HG02840 (cell line): ENCODE measurements around the gene MAP7D2.

Experiments
- ATAC-seq: cut with Tn5 transposase; IDR thresholded peaks from one replicate; pipeline ENCODE4 v1.9.1; 2021; ENCODE audit warnings: mild to moderate bottlenecking, moderate library complexity, moderate number of reproducible peaks; ENCODE audit not compliant: unreplicated experiment, low FRiP score

Gene MAP7D2

GRCh38 chrX:20118065-20118824, 1.5 kb upstream of the MAP7D2 start:
- no peak for ATAC-seq

GRCh38 chrX:20116087-20116576, 575 bp downstream of the MAP7D2 start:
- no peak for ATAC-seq

DNA sequence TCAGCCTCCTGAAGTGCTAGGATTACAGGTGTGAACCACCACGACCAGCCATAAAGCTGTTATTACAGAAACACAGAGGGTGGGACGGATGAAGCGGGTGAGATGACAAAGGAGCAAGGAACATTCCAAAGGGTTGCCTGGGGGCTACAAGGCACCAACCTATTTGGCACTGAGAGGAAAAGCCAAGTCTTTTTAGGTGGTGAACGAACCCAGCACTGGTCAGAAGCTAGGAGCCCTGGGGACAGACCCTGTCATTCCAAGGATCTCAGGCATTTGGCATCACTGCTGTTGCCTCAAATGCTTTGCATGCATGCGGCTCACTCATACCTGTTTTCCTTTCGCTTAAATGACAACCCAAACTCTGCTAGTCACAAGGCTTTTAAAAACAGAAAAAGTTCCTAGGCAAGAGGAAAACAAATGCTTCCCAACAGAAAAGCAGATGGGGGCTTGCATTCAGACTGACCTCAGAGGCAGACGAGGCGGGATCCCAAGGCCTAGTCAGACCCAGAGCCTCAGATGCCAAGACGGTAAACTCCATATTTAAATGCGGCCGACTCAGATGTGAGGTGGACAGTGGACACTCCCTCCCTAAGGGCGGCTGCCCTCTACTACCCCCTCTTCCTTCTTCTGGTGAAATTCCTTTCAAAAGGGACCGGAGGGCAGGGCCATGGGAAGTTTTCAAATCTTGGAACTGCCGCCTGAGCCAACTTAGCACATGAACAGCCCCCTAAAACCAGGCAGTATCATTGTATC, 4.5 kb downstream of the MAP7D2 start:
- ATAC-seq = no peak

DNA sequence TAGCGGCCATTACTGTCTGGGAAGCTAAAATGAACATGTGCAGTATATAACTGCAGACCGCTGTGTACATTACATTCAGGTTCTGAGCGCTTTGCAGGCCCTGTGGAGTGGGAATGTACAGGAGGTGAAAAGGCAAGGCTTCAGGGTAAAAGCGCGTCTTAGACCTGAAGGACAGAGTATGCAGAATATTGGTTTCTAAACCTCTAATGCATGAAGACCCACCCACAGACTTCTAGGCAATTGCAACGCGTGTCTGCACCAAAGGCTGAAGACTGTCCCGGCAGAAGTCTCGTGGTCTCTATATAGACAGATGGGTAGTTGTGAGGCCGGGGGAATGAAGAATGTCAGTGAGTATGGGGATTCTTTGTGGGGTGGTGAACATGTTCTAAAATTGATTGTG, 5.4 kb downstream of the MAP7D2 start:
- no peak for ATAC-seq

DNA sequence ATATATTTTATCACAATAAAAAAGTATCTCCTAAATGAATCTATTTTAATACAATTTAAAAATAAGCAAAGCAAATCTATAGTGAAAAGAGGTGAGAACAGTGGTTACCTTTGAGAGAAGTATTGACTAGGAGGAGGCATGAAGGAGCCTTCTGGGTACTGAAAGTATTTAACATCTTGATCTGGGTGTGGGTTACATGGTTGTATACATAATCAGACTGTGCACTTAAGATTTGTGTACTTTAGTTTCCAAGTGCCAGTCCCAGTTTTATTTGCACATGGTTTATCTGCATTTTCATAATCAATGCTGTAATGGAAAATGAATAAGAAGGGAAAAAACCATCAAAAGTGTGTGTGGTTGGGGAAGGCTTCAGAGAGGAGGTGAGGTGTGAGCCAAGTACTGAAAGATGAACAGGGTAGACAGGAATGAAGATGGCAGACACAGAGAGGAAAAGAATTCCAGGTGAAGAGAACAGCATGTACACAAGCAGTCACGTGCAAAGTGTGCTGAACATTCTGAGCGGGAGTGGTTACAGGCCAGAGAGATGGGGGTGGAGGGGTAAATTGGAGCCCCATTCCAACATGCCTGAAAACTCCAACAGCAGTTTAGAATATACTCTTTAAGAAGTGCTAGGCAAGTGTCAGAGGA, 14.6 kb downstream of the MAP7D2 start:
- no peak for ATAC-seq

- ATAC-seq = no peak
Measured at GRCh38 chrX:20091499-20091898, 25.2 kb downstream of the MAP7D2 start.

- no peak for ATAC-seq
Measured at GRCh38 chrX:20089845-20090244, 26.9 kb downstream of the MAP7D2 start.

GRCh38 chrX:20080277-20080676, 36.4 kb downstream of the MAP7D2 start:
- no peak for ATAC-seq

DNA sequence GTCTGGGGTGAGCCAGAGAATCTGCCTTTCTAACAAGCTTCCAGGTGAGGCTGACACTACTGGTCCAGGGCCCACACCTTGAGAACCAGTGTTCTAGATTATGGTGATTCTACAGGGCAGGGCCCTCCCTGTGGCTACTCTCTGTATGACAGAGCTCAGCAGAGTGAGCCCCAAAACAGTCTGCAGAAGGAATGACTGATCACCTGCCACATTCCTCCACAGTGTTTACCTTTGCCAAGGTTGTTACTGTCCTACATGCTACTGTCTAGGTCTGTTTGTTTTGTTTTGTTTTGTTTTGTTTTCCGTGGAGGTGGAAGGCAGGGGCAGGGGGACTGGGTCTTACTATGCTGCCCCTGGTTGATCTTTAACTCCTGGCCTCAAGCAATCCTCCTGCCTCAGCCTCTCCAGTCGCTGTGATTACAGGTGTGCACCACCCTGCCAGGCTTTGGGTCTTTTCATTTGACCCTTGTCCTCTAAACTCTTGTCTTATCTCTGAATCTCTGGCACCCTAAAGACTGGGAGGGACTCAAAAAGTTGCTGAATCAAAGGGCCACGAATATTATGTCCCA, 45.1 kb downstream of the MAP7D2 start:
- no peak for ATAC-seq

DNA sequence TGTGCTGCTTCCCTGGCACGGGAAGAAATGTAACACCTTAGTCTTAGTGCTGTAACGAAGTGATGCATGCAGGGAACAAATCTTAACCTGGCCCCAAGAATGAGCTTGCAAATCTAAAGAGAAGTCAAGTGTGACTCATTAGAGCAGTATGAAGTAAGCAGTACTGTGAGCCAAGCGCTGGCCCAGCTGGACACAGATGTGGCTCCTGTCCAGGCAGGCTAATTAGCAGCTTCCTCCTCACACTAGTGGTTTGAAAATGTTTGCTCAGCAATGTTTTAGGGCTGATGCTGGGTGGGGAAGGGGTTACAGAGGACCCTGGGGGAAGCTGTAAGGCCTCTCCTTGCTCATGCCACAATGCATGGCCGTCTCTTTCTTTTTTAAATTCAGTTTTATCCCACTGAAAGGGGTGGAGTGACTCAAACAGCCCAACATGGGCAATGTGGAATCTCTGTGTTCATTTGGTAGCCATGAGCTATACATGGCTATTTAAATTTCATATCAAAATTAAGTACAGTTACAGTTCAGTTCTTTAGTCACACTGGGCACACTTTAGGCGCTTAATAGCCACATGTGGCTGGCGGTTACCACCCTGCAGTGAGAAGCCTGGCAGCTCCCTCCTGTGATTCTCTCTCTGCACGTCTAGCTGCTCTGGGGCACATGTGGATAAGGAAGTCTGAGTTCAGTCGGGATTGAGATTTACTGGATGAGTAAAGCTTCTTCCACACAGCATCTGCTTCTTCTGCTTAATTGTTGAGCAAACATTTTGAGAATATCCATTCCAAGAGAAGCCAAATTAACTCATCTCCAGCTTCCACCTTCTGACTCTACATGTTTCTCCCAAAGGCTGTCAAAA, 48.8 kb downstream of the MAP7D2 start:
- no peak for ATAC-seq

DNA sequence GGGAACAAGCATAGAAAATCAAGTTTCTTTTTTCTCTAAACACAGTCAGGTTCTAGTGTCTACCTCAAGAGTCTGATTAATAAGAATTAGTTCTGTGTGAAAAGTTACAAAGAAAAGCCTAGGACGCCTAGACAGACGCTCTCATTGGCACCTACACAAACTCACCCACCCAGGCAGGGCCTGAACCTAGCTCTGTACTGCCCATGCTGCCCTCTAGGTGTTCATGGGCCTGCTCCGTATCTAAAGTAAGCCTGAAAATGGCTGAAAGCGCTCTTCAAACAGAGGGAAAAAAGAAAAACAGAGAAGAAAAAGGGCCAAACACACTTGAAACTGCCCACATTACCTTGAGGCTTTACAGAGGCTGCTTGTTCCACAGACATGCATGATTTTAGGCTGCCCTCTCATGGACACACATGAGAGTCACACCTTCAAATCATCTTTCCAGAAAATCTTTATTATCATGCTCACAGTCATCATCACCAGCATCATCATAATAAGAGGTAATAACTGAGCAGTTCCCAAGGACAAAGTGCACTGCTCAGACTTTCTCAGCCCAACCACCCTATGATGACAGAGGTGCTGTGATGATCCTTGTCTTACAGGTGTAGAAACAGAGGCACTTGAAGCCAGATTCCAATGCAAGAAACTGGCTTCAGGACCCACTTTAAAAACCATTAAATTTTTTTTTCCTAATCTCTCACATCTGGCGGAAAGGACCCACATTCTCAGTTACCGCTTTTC, 49.6 kb downstream of the MAP7D2 start:
- ATAC-seq = no peak

DNA sequence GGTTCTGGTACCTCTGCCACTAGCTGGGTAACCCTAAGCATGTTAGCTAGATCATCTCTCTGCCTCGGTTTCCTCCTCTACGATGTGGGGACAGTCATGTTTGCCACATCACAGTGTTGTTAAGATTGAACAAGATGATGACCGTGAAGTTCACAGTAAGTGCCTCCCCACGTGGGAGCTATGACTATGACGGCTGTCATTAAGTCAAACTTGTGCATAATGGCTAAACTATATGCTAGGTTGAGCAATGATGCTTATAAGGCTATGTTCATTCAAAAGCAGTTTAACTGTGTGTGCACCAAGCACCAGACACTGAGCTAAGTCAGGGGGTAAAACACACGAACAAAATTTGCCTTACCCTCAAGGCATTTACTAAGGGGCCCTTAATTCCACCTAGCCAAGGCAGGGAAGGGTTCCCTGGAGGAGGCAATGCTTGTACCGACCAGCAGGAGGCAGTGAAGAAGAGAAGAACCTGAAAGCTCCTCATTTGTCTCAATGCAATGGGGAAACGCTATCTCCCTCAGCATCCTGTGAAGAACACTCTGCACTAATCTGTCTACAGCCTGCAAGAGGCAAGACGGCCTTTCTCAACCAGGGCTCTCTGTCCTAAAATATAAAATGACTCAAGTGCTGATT, 52.9 kb downstream of the MAP7D2 start:
- no peak for ATAC-seq

DNA sequence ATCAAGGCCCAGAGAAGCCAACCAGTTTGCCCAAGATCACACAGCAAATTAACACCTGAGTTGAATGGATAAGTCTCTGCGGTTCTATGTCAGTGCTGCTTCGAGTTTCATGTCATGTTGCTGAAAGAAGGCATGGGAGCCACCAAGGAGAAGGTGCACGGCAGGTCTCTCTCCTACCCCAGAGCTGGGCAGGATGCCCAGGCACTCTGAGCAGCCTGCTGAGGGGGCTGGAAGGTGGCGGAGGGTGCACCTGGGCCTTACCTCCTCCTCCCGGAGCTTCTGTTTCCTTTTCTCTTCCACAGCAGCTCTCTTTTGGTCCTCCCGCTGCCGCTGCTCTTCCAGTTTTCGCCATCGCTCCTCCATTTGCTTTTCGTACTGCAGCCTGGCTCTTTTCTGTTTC, 53.6 kb downstream of the MAP7D2 start:
- ATAC-seq = no peak

GRCh38 chrX:20061855-20062254, 54.9 kb downstream of the MAP7D2 start:
- ATAC-seq = no peak

DNA sequence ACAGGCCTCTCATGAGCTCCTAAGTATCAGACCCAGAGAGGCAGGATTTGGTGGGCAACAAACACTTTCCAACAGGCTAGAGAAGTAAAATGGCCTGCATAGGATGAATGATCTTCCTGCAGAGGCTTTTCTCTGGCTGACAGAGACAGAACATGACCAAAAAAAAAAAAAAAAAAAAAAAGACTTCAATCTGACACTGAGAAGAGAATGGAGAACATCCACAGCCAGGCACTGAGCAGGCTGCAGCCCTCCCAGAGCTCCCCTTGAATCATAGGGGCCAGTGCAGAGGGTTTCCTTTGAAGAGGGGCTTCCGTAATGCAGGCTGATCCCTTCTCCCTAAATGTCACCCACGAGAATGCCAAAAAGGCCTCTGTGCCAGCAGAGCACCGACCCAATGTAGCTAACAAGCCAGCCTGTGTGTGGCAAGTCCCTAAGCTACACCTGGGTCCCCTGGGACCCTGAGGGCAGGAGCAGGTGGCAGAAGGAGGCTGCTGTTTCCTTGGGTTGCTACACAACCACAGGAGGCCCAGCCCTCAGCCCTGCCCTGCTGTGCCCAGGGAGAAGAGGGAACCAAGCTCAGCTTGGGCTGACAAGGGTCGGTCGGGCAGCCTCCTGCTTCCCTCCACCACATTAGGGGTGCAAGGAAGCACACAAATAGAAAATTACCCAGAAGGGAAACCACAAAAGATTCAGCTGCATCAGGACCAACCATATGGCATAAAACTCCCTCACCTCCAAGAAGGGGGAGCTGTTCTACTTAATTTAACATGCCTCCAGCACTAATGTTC, 55.6 kb downstream of the MAP7D2 start:
- ATAC-seq = no peak

DNA sequence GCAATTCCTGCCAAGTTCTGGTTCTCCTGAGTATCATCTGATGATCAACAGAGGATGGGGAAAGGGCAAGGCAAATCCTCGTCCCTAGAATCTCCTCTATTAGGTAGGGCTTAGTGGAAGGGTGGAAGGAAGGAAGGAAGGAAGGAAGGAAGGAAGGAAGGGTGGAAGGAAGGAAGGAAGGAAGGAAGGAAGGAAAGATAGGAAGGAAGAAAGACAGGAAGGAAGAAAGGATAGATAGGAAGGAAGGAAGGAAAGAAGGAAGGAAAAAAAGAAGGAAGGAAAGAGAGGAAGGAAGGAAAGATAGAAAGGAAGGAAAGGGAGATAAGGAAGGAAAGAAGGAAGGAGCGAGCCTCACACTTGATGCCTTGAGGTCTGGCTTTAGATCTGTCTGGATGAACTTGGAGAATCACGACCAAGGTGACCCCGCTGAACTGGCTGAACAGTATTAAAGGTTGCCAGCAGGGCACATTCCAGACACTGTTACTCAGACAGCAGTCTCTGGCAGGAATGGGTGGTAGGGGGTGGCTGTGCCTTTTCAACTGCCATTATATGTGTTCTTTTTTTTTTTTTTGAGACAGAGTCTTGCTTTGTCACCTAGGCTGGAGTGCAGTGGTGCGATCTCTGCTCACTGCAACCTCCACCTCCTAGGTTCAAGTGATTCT, 57.1 kb downstream of the MAP7D2 start:
- no peak for ATAC-seq

DNA sequence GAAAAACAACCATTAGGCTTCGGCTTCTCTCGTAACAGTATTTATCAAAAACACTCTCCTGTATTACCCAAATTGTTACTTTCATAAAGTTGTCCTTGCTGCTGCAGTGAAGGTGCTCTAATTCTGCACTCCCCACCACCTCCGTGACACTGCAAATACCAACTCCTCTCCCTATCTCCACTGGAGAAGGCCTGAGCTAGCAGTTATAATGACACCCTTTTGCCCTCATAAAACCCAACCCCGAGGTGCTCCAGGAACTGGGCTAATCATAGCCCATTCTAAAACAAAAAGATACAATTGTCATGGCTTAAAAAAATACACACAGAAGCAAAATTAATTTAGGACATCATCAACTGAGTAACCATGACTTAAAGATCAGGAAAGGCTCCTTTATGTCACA, 59.2 kb downstream of the MAP7D2 start:
- ATAC-seq = no peak

- no peak for ATAC-seq
Measured at GRCh38 chrX:20056704-20057103, 60.0 kb downstream of the MAP7D2 start.
